ENCODE measurements around the gene TCEAL9.
"Not testable (repeated sequence)": the region's sequence is repeated elsewhere in the genome, so short reads cannot be mapped to it uniquely, and the experiment has no call there.

The TCEAL9 gene

GRCh38 chrX:103372886-103373285 is 16.6 kb downstream of the TCEAL9 start:
- intact Hi-C loops (cut with DNase I): loop anchor here (10.0 kb wide), 1 partner anchor 92 kb away; no protein-coding TSS in a partner anchor

GRCh38 chrX:103373581-103373980 is 17.3 kb downstream of the TCEAL9 start:
- intact Hi-C loops (cut with DNase I): loop anchor here (10.0 kb wide), 1 partner anchor 91 kb away; no protein-coding TSS in a partner anchor
- no peak for DNase-seq

More at GRCh38 chrX:103372886-103373285, 16.6 kb downstream of the TCEAL9 start:
- DNase-seq: no peak

- intact Hi-C loops (cut with DNase I): loop anchor here (10.0 kb wide), 1 partner anchor 88 kb away; no protein-coding TSS in a partner anchor
- peak; percentile 44 to 96 (median 71) for DNase-seq
Measured at GRCh38 chrX:103376118-103376978, 20.0 kb downstream of the TCEAL9 start, which contains the start of gene BEX3. TSS of gene BEX3 (plus strand) at chrX:103376538. CDS start at chrX:103377522, 984 bp downstream.

- intact Hi-C loops (cut with DNase I): loop anchor here (10.0 kb wide), 1 partner anchor 88 kb away; no protein-coding TSS in a partner anchor
- peak in 4 of 10 donors; percentile 16 to 84 (median 40) for DNase-seq
Measured at GRCh38 chrX:103376979-103377324, 20.6 kb downstream of the TCEAL9 start.

- DNase-seq: no peak
- intact Hi-C loops (cut with DNase I): loop anchor here (10.0 kb wide), 1 partner anchor 86 kb away; no protein-coding TSS in a partner anchor
Measured at GRCh38 chrX:103378990-103379389, 22.7 kb downstream of the TCEAL9 start.

- DNase-seq: no peak
- intact Hi-C loops (cut with DNase I): no loop called here
Measured at GRCh38 chrX:103382877-103383276, 26.6 kb downstream of the TCEAL9 start.

- intact Hi-C loops (cut with DNase I): no loop called here
- DNase-seq: no peak
Measured at GRCh38 chrX:103384672-103385071, 28.4 kb downstream of the TCEAL9 start.

GRCh38 chrX:103385283-103385830 is 29.1 kb downstream of the TCEAL9 start:
- DNase-seq; intact Hi-C loops (cut with DNase I): not testable (repeated sequence)

- DNase-seq: no peak
- intact Hi-C loops (cut with DNase I): no loop called here
Measured at GRCh38 chrX:103386332-103386731, 30.0 kb downstream of the TCEAL9 start.

- DNase-seq: no peak
- intact Hi-C loops (cut with DNase I): no loop called here
Measured at GRCh38 chrX:103393487-103393886, 37.2 kb downstream of the TCEAL9 start.

GRCh38 chrX:103396186-103396585 is 39.9 kb downstream of the TCEAL9 start:
- intact Hi-C loops (cut with DNase I): no loop called here
- DNase-seq: no peak

GRCh38 chrX:103396660-103397059 is 40.4 kb downstream of the TCEAL9 start:
- intact Hi-C loops (cut with DNase I): no loop called here
- no peak for DNase-seq

GRCh38 chrX:103397707-103398106 is 41.4 kb downstream of the TCEAL9 start:
- intact Hi-C loops (cut with DNase I): no loop called here
- no peak for DNase-seq

- no peak for DNase-seq
- intact Hi-C loops (cut with DNase I): no loop called here
Measured at GRCh38 chrX:103398421-103398864, 42.1 kb downstream of the TCEAL9 start.

- intact Hi-C loops (cut with DNase I): no loop called here
- no peak for DNase-seq
Measured at GRCh38 chrX:103399744-103400143, 43.4 kb downstream of the TCEAL9 start.

GRCh38 chrX:103400931-103401330 is 44.6 kb downstream of the TCEAL9 start:
- DNase-seq: no peak
- intact Hi-C loops (cut with DNase I): no loop called here

- intact Hi-C loops (cut with DNase I): no loop called here
- DNase-seq: peak in 9 of 10 donors; percentile 15 to 87 (median 31)
Measured at GRCh38 chrX:103404231-103405008, 48.1 kb downstream of the TCEAL9 start.

GRCh38 chrX:103405009-103405333 is 48.7 kb downstream of the TCEAL9 start:
- no peak for DNase-seq
- intact Hi-C loops (cut with DNase I): no loop called here

GRCh38 chrX:103406256-103406655 is 50.0 kb downstream of the TCEAL9 start:
- no peak for DNase-seq
- intact Hi-C loops (cut with DNase I): no loop called here

- intact Hi-C loops (cut with DNase I): no loop called here
Measured at GRCh38 chrX:103407776-103408175, 51.5 kb downstream of the TCEAL9 start.

More at GRCh38 chrX:103407776-103408175, 51.5 kb downstream of the TCEAL9 start:
- no peak for DNase-seq

Measured in posterior cingulate gyrus (tissue), 11 donors.